Measurements from ENCODE around the gene TBL1XR1.

The TBL1XR1 gene

GRCh38 chr3:177105623-177106022 is 91.7 kb downstream of the TBL1XR1 start:
- TF ChIP-seq CREB1 (IDR thresholded peaks at IDR 0.05; ENCODE audit: low read depth): no peak
- TF ChIP-seq TCF12 (IDR thresholded peaks at IDR 0.05; ENCODE audit: low read depth): no peak
- no peak for TF ChIP-seq TEAD4 (IDR thresholded peaks at IDR 0.05)
- no peak for TF ChIP-seq RAD21 (IDR thresholded peaks at IDR 0.05; ENCODE audit: low read depth)
- TF ChIP-seq FOXM1 (IDR thresholded peaks at IDR 0.05; ENCODE audit: borderline replicate concordance, low read depth): no peak
- no peak for TF ChIP-seq REST (IDR thresholded peaks at IDR 0.05; ENCODE audit: low read depth)
- no peak for TF ChIP-seq EGR1 (IDR thresholded peaks at IDR 0.05)
- no peak for TF ChIP-seq USF1 (IDR thresholded peaks at IDR 0.05)
- no peak for TF ChIP-seq MAX (IDR thresholded peaks at IDR 0.05)
- no peak for TF ChIP-seq TAF1 (IDR thresholded peaks at IDR 0.05; ENCODE audit: low read depth)
- TF ChIP-seq ZBTB7A (IDR thresholded peaks at IDR 0.05; ENCODE audit: low read depth): no peak
- no peak for TF ChIP-seq CEBPB (IDR thresholded peaks at IDR 0.05)
- no peak for TF ChIP-seq NFIC (IDR thresholded peaks at IDR 0.05)
- no peak for TF ChIP-seq YY1 (IDR thresholded peaks at IDR 0.05; ENCODE audit: low read depth)
- no peak for TF ChIP-seq EP300 (IDR thresholded peaks at IDR 0.05; ENCODE audit: borderline replicate concordance)

GRCh38 chr3:177104299-177104992 is 92.8 kb downstream of the TBL1XR1 start:
- TF ChIP-seq TEAD4 (IDR thresholded peaks at IDR 0.05): no peak
- TF ChIP-seq FOXM1 (IDR thresholded peaks at IDR 0.05; ENCODE audit: borderline replicate concordance, low read depth): no peak
- no peak for TF ChIP-seq EGR1 (IDR thresholded peaks at IDR 0.05)
- TF ChIP-seq RAD21 (IDR thresholded peaks at IDR 0.05; ENCODE audit: low read depth): no peak
- no peak for TF ChIP-seq MAX (IDR thresholded peaks at IDR 0.05)
- TF ChIP-seq EP300 (IDR thresholded peaks at IDR 0.05; ENCODE audit: borderline replicate concordance): no peak
- no peak for TF ChIP-seq CEBPB (IDR thresholded peaks at IDR 0.05)
- TF ChIP-seq ZBTB7A (IDR thresholded peaks at IDR 0.05; ENCODE audit: low read depth): no peak
- no peak for TF ChIP-seq YY1 (IDR thresholded peaks at IDR 0.05; ENCODE audit: low read depth)
- no peak for TF ChIP-seq NFIC (IDR thresholded peaks at IDR 0.05)
- no peak for TF ChIP-seq TAF1 (IDR thresholded peaks at IDR 0.05; ENCODE audit: low read depth)
- no peak for TF ChIP-seq USF1 (IDR thresholded peaks at IDR 0.05)
- TF ChIP-seq CREB1 (IDR thresholded peaks at IDR 0.05; ENCODE audit: low read depth): no peak
- TF ChIP-seq TCF12 (IDR thresholded peaks at IDR 0.05; ENCODE audit: low read depth): no peak
- TF ChIP-seq REST (IDR thresholded peaks at IDR 0.05; ENCODE audit: low read depth): no peak

GRCh38 chr3:177102553-177102952 is 94.7 kb downstream of the TBL1XR1 start:
- TF ChIP-seq FOXM1 (IDR thresholded peaks at IDR 0.05; ENCODE audit: borderline replicate concordance, low read depth): no peak
- no peak for TF ChIP-seq MAX (IDR thresholded peaks at IDR 0.05)
- TF ChIP-seq TAF1 (IDR thresholded peaks at IDR 0.05; ENCODE audit: low read depth): no peak
- TF ChIP-seq ZBTB7A (IDR thresholded peaks at IDR 0.05; ENCODE audit: low read depth): no peak
- TF ChIP-seq REST (IDR thresholded peaks at IDR 0.05; ENCODE audit: low read depth): no peak
- TF ChIP-seq YY1 (IDR thresholded peaks at IDR 0.05; ENCODE audit: low read depth): no peak

- TF ChIP-seq RAD21 (IDR thresholded peaks at IDR 0.05; ENCODE audit: low read depth) (no peak), EGR1 (IDR thresholded peaks at IDR 0.05) (no peak), EP300 (IDR thresholded peaks at IDR 0.05; ENCODE audit: borderline replicate concordance) (no peak), NFIC (IDR thresholded peaks at IDR 0.05) (no peak), USF1 (IDR thresholded peaks at IDR 0.05) (no peak), YY1 (IDR thresholded peaks at IDR 0.05; ENCODE audit: low read depth) (no peak), MAX (IDR thresholded peaks at IDR 0.05) (no peak), ZBTB7A (IDR thresholded peaks at IDR 0.05; ENCODE audit: low read depth) (no peak)
Measured at GRCh38 chr3:177098551-177098950, 98.7 kb downstream of the TBL1XR1 start.

Measured in Ishikawa (cell line).